SK-N-MC (cell line): ENCODE results near the gene NAV1.

ENCODE experiments used
- DNase-seq: peaks from one replicate; pipeline ENCODE4 v3.0.0-alpha.2; 2011; ENCODE audit warnings: low read depth, low spot score
- H3K27ac ChIP-seq: fragments of 200-600 bp; sonication (generic); 2 replicates; pipeline ENCODE4 v1.5.1; 2016; ENCODE audit warnings: mixed run types
- H3K36me3 ChIP-seq: fragments of 200-600 bp; sonication (generic); 2 replicates; pipeline ENCODE4 v1.6.1; 2017; ENCODE audit warnings: antibody characterized with exemption, low read length, mixed read lengths; ENCODE audit not compliant: insufficient read depth
- H3K4me3 ChIP-seq: fragments of 200-600 bp; sonication (generic); 2 replicates; pipeline ENCODE4 v1.5.1; 2016
- H3K9ac ChIP-seq: fragments of 200-600 bp; sonication (generic); 2 replicates; pipeline ENCODE4 v1.8.0; 2017; ENCODE audit warnings: mixed run types, mixed read lengths; ENCODE audit not compliant: insufficient read length
- H3K9me3 ChIP-seq: fragments of 200-600 bp; sonication (generic); 2 replicates; pipeline ENCODE4 v1.6.1; 2017; ENCODE audit warnings: low read depth, mild to moderate bottlenecking, antibody characterized with exemption, low read length, moderate library complexity, mixed read lengths
- EZH2 ChIP-seq: fragments of 200-600 bp; sonication (generic); IDR thresholded peaks from one replicate; pipeline ENCODE4 v1.6.1; 2017; ENCODE audit warnings: antibody characterized with exemption
- FOXP2 ChIP-seq: optimal IDR thresholded peaks from 2 replicates; pipeline ENCODE3; 2011; ENCODE audit warnings: mild to moderate bottlenecking, moderate library complexity; ENCODE audit not compliant: insufficient read depth; ENCODE audit errors: extremely low read length, control extremely low read depth
- POLR2AphosphoS5 ChIP-seq: IDR thresholded peaks from 2 replicates; pipeline ENCODE4 v1.6.1; 2012; ENCODE audit warnings: mild to moderate bottlenecking, low read depth, low read length, borderline replicate concordance

Gene NAV1

GRCh38 chr1:201501812-201502510 lies 37.0 kb upstream of the NAV1 start:
- 0 out of 2 replicates have a peak overlapping the region, but pooled peaks have one; percentile 97 for H3K27ac ChIP-seq
- DNase-seq: no peak

GRCh38 chr1:201502511-201502857 lies 36.4 kb upstream of the NAV1 start:
- Histone ChIP-seq H3K9me3 (no peaks in the 10 kb centered on the region), H3K9ac (no peak overlapping the region), H3K4me3 (no peak overlapping the region), H3K27ac (peak overlapping the region; percentile 97; the same call in 1 of the 2 replicates), H3K36me3 (no peaks in the 10 kb centered on the region; the same call in 1 of the 2 replicates)
- TF ChIP-seq FOXP2 (no peak), EZH2 (no peak), POLR2AphosphoS5 (no peak)
- no peak for DNase-seq

More at GRCh38 chr1:201501812-201502510, 37.0 kb upstream of the NAV1 start:
- no peaks in the 10 kb centered on the region for H3K9me3 ChIP-seq
- TF ChIP-seq EZH2 (no peak), POLR2AphosphoS5 (no peak), FOXP2 (no peak)
- no peaks in the 10 kb centered on the region; the same call in 1 of the 2 replicates for H3K36me3 ChIP-seq
- no peak overlapping the region for H3K9ac ChIP-seq
- H3K4me3 ChIP-seq: no peak overlapping the region

GRCh38 chr1:201503397-201504176 lies 35.3 kb upstream of the NAV1 start:
- peak overlapping the region; percentile 97 for H3K27ac ChIP-seq
- H3K9ac ChIP-seq: peak overlapping the region; percentile 80
- H3K4me3 ChIP-seq: peak overlapping the region; percentile 66
- no peak for TF ChIP-seq EZH2
- TF ChIP-seq FOXP2: peak; percentile 11
- no peak for DNase-seq
- H3K9me3 ChIP-seq: no peaks in the 10 kb centered on the region
- no peaks in the 10 kb centered on the region; the same call in 1 of the 2 replicates for H3K36me3 ChIP-seq

DNA sequence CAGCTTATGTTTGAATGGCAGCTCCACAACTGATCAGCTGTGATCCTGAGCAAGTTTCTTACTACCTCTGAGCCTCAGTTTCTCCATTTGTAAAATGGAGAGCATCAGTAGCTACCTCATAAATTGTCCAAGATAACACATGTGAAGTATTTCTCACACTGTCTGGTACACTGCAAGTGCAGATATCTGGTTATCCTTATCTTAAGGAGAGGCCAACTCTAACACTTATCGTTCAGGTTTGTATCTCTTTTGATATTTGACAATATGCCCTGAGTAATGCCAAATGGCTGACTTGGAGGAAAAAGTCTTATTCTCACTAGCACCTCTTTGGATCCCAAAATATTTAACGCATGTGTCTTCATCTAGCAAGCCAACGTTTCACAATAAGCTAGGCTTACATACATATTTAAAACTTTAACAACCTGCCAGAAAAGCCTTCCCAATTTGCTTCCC lies 34.7 kb upstream of the NAV1 start:
- no peak for TF ChIP-seq POLR2AphosphoS5
- peak overlapping the region; percentile 80 for H3K9ac ChIP-seq
- peak overlapping the region; percentile 66 for H3K4me3 ChIP-seq
- no peaks in the 10 kb centered on the region; the same call in 1 of the 2 replicates for H3K36me3 ChIP-seq
- peak overlapping the region; percentile 97 for H3K27ac ChIP-seq
- no peak for DNase-seq
- no peaks in the 10 kb centered on the region for H3K9me3 ChIP-seq

DNA sequence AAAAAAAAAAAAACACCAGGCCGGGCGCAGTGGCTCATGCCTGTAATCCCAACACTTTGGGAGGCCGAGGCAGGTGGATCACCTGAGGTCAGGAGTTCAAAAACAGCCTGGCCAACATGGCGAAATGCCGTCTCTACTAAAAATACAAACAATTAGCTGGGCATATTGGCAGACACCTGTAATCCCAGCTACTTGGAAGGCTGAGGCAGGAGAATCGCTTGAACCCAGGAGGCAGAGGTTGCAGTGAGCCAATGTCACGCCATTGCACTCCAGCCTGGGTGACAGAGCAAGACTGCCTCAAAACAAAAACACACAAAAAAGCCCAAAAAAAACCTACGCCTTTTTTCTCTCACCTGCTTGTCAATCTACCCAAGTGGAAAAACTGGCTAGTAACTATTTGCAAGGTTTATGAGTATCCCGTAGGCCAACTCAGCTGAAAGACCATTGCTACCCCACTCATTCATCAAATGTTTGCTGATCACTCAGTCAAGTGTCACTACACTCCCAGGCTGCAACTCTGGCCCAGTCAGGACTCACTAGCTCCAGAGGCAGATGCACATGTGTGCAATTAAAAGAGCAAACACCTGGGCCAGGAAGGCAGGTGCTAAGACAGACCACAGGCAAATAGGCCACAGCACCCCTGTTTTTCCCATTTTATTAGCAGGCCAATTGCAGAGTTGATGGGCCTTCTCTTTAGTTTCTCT lies 34.0 kb upstream of the NAV1 start:
- Histone ChIP-seq H3K4me3 (peak overlapping the region; percentile 83), H3K27ac (peak overlapping the region; percentile 97), H3K9me3 (no peaks in the 10 kb centered on the region), H3K9ac (no peak overlapping the region), H3K36me3 (no peaks in the 10 kb centered on the region; the same call in 1 of the 2 replicates)
- TF ChIP-seq EZH2 (no peak), POLR2AphosphoS5 (no peak), FOXP2 (no peak)
- DNase-seq: no peak

- TF ChIP-seq POLR2AphosphoS5: 0 out of 2 replicates have a peak, but pooled peaks have one; percentile 28
- TF ChIP-seq FOXP2: no peak
- Histone ChIP-seq H3K4me3 (peak overlapping the region; percentile 83), H3K9me3 (no peaks in the 10 kb centered on the region), H3K36me3 (no peaks in the 10 kb centered on the region; the same call in 1 of the 2 replicates), H3K27ac (peak overlapping the region; percentile 76), H3K9ac (peak overlapping the region; percentile 79)
- DNase-seq: no peak
These were observed 33.4 kb upstream of the NAV1 start for GRCh38 chr1:201505503-201505890.

- peak overlapping the region; percentile 83 for H3K4me3 ChIP-seq
- H3K9me3 ChIP-seq: no peaks in the 10 kb centered on the region
- no peak for TF ChIP-seq POLR2AphosphoS5
- no peak for TF ChIP-seq EZH2
- TF ChIP-seq FOXP2: no peak
- H3K36me3 ChIP-seq: no peaks in the 10 kb centered on the region; the same call in 1 of the 2 replicates
- H3K9ac ChIP-seq: peak overlapping the region; percentile 79
- DNase-seq: no peak
- peak overlapping the region; percentile 76 for H3K27ac ChIP-seq
These were observed 32.8 kb upstream of the NAV1 start for GRCh38 chr1:201506092-201506491.

DNA sequence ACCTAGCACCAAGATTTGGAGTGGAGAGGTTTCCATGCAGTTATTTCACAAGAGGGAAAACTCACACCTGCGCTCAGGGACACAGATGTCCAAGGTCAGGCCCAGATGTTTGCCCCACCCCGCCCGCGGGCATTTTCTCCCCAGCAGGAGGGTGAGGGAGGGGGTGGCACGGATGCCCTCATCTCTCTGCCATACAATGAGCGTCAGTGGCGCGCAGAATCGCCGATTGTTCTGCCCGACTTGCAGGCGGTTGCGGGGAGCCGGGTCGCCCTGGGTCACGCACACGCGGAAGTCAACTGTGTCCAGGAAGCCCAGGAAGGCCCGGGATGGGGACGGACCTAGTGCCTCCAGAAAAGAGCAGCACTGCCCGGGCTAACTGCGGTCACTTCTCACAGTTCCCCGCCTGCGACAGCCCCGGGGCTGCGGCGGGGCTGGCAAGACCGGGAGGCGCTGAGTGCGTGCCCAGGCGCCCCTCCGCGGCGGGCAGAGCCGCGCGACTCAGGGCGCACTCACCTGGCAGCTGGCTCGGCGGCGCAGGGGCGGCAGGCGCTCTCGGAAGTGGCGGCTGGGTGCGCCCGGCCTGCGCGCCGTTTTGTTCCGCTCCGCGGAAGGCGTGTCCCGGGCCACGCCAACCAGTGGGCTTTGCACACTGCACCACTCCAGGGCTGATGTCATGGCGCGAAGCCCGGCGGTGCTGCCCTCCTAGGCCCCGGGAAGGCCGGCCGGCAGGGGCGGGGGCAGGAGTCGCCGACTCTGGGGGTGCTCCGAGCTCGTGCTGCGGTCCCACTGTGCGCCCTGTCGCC lies 32.2 kb upstream of the NAV1 start, which contains the start of gene CSRP1:
TSS of gene CSRP1 (minus strand) at position 567 of the 803 bp plus-strand sequence. CDS start 10,820 bp downstream, outside the sequence.
- Histone ChIP-seq H3K9me3 (no peaks in the 10 kb centered on the region), H3K36me3 (no peaks in the 10 kb centered on the region; the same call in 1 of the 2 replicates), H3K27ac (peak within 1 kb of the TSS; percentile 76), H3K4me3 (peak within 1 kb of the TSS; percentile 83), H3K9ac (peak within 1 kb of the TSS; percentile 79)
- TF ChIP-seq POLR2AphosphoS5: no peak
- no peak for TF ChIP-seq FOXP2
- no peak for TF ChIP-seq EZH2
- DNase-seq: no peak
